Measurements from ENCODE around the gene SFXN5. TPM values are rescaled to one million over a fixed set of nuclear protein-coding genes. Genes with fewer than 3 reads are reported as not detected.

SFXN5 gene
- total and polyA plus RNA-seq, 2 donors (not counting 1 experiment from before 2014, with no cell fraction given): 5.8 to 13.9 TPM

DNA sequence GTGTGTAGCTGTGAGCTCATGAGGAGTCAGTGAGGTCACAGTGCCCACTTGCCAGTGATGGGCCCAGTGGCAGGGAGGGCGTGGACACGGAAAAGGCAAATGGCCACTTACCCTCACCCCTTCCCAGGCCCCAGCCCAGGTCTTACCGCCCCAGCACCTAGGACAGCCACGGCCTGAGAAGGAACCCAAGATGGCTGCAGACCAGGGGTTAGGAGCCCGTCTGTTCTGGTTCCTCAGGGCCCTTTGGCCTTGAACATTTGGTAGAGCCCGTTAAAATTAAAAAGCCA, 80.1 kb downstream of the SFXN5 start:
- H3K27me3 ChIP-seq (ENCODE audit: control insufficient read depth, insufficient read depth, low read length): no peaks in the 10 kb centered on the region
- no peaks in the 10 kb centered on the region for H3K79me2 ChIP-seq (ENCODE audit: control insufficient read depth, insufficient read depth, low read length)

DNA sequence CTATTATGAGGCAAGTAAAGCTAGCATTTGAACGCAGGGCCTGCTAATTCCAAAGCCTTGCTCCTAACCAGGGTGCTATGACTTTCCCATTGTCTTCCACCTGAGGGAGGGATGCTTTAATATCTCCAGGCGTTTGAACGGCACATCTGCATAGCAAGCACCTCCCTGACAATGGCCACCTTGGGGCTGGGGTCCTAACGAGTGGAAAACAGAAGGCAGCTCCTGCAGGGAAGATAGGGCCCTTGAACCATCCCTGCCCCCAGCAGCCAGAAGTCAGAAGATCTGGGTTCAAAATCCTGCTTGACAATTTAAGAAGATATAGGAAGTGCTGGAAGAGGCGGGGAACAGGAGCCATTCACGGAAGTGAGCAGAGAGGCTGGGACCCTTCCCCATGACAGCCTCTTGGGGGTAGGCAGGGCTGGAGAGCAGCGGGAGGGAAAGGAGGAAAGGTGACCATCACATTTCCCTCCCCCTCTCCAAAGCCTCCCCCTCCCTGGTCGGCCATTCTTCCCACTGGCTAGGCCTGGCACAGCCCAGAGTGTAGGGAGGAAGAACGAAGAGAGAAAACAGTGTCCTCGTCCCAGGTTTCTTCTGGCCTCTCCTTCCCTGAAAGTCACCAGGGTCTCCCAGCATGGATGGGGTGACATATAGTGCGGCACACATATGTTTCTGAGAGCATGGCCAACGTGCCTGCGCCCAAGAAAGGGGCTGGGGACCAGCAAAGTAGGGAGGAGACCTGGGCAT, 80.6 kb downstream of the SFXN5 start:
- no peaks in the 10 kb centered on the region for H3K9me3 ChIP-seq (ENCODE audit: control insufficient read depth, insufficient read depth, low read depth, low read length)
- DNase-seq (ENCODE audit: low read depth in 2 of 2): no peak
- H3K27me3 ChIP-seq (ENCODE audit: control insufficient read depth, insufficient read depth, low read length): no peaks in the 10 kb centered on the region
- H3K27ac ChIP-seq (ENCODE audit: insufficient read depth, low read length): no peak overlapping the region
- no peaks in the 10 kb centered on the region for H4K20me1 ChIP-seq (ENCODE audit: control insufficient read depth, extremely low read depth, insufficient read depth, low read length)
- no peak overlapping the region for H3K4me3 ChIP-seq (replicated peaks in 1 of 4; ENCODE audit: control extremely low read depth in 1 of 4, insufficient read depth in 1 of 4, low read depth in 3 of 4, low read length in 4 of 4)
- TF ChIP-seq, protein P1, sequence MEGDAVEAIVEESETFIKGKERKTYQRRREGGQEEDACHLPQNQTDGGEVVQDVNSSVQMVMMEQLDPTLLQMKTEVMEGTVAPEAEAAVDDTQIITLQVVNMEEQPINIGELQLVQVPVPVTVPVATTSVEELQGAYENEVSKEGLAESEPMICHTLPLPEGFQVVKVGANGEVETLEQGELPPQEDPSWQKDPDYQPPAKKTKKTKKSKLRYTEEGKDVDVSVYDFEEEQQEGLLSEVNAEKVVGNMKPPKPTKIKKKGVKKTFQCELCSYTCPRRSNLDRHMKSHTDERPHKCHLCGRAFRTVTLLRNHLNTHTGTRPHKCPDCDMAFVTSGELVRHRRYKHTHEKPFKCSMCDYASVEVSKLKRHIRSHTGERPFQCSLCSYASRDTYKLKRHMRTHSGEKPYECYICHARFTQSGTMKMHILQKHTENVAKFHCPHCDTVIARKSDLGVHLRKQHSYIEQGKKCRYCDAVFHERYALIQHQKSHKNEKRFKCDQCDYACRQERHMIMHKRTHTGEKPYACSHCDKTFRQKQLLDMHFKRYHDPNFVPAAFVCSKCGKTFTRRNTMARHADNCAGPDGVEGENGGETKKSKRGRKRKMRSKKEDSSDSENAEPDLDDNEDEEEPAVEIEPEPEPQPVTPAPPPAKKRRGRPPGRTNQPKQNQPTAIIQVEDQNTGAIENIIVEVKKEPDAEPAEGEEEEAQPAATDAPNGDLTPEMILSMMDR (conservative IDR thresholded peaks at IDR 0.05 in 1 of 2, IDR thresholded peaks at IDR 0.05 in 1 of 2; ENCODE audit: low read depth in 1 of 2, low read length in 2 of 2): no peak
- TF ChIP-seq EZH2 (IDR thresholded peaks at IDR 0.05; ENCODE audit: low read length, missing control alignments): no peak
- H3K79me2 ChIP-seq (ENCODE audit: control insufficient read depth, insufficient read depth, low read length): no peaks in the 10 kb centered on the region
- H3K36me3 ChIP-seq (ENCODE audit: control insufficient read depth, insufficient read depth, low read length): no peaks in the 10 kb centered on the region
- H2AFZ ChIP-seq (ENCODE audit: low read length): no peak overlapping the region
- no peak overlapping the region for H3K4me2 ChIP-seq (ENCODE audit: extremely low read depth, insufficient read depth, low read length)
- H3K9ac ChIP-seq (ENCODE audit: insufficient read depth, low read length): no peak overlapping the region
- no peaks in the 10 kb centered on the region for H3K4me1 ChIP-seq (ENCODE audit: control insufficient read depth, extremely low read depth, insufficient read depth, low read length)

More for the DNA sequence above, 80.1 kb downstream of the SFXN5 start:
- no peaks in the 10 kb centered on the region for H3K9me3 ChIP-seq (ENCODE audit: control insufficient read depth, insufficient read depth, low read depth, low read length)
- no peak for DNase-seq (ENCODE audit: low read depth in 2 of 2)
- no peak for TF ChIP-seq EZH2 (IDR thresholded peaks at IDR 0.05; ENCODE audit: low read length, missing control alignments)
- TF ChIP-seq, protein P1 (conservative IDR thresholded peaks at IDR 0.05 in 1 of 2, IDR thresholded peaks at IDR 0.05 in 1 of 2; ENCODE audit: low read depth in 1 of 2, low read length in 2 of 2): no peak
- H3K27ac ChIP-seq (ENCODE audit: insufficient read depth, low read length): no peak overlapping the region
- no peak overlapping the region for H2AFZ ChIP-seq (ENCODE audit: low read length)
- no peak overlapping the region for H3K4me2 ChIP-seq (ENCODE audit: extremely low read depth, insufficient read depth, low read length)
- H3K4me1 ChIP-seq (ENCODE audit: control insufficient read depth, extremely low read depth, insufficient read depth, low read length): no peaks in the 10 kb centered on the region
- H3K4me3 ChIP-seq (replicated peaks in 1 of 4; ENCODE audit: control extremely low read depth in 1 of 4, insufficient read depth in 1 of 4, low read depth in 3 of 4, low read length in 4 of 4): no peak overlapping the region
- no peaks in the 10 kb centered on the region for H3K36me3 ChIP-seq (ENCODE audit: control insufficient read depth, insufficient read depth, low read length)
- no peak overlapping the region for H3K9ac ChIP-seq (ENCODE audit: insufficient read depth, low read length)
- H4K20me1 ChIP-seq (ENCODE audit: control insufficient read depth, extremely low read depth, insufficient read depth, low read length): no peaks in the 10 kb centered on the region

DNA sequence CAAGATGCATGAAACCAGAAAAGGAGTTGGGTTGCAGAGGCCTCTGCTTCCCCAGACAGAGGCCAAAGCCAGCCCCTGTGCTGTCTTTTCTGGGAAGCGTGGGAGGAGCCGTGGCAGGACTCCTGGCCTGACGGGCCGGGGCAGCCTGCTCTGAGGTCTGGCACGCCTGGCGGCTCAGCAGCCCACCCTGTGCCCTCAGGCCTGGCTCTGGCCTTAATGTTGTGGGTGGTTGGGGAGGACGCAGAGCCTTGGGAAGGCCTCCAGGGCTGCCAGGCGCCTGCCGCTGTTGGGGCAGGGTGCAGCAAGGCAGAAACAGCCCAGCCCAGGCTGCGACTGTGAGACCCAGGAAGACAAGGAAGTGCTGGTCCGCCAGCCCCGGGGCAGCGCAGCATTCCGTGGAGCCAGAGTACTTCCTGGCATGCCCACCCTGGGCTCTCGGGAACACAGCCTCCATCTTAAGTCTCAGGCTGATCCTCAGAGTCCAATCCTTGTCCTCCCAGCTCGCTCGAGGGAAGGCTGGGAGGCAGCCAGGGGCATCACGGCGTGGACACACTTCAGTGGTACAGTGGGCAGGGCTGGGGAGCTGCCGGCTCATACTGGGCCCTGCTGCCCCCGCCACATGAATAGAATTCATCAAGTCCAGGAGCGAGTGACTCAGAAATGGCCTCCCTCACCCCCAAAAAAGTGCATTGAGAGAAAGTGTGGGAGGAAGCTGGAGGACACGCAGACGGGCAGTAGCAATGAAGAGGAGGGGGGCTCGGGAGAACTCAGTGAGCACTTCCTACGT, 81.5 kb downstream of the SFXN5 start:
- Histone ChIP-seq H3K4me2 (ENCODE audit: extremely low read depth, insufficient read depth, low read length) (no peak overlapping the region), H3K9me3 (ENCODE audit: control insufficient read depth, insufficient read depth, low read depth, low read length) (no peaks in the 10 kb centered on the region), H2AFZ (ENCODE audit: low read length) (no peak overlapping the region), H4K20me1 (ENCODE audit: control insufficient read depth, extremely low read depth, insufficient read depth, low read length) (no peaks in the 10 kb centered on the region), H3K36me3 (ENCODE audit: control insufficient read depth, insufficient read depth, low read length) (no peaks in the 10 kb centered on the region), H3K9ac (ENCODE audit: insufficient read depth, low read length) (no peak overlapping the region), H3K79me2 (ENCODE audit: control insufficient read depth, insufficient read depth, low read length) (no peaks in the 10 kb centered on the region), H3K4me3 (replicated peaks in 1 of 4; ENCODE audit: control extremely low read depth in 1 of 4, insufficient read depth in 1 of 4, low read depth in 3 of 4, low read length in 4 of 4) (no peak overlapping the region), H3K27ac (ENCODE audit: insufficient read depth, low read length) (no peak overlapping the region), H3K27me3 (ENCODE audit: control insufficient read depth, insufficient read depth, low read length) (no peaks in the 10 kb centered on the region), H3K4me1 (ENCODE audit: control insufficient read depth, extremely low read depth, insufficient read depth, low read length) (no peaks in the 10 kb centered on the region)
- no peak for TF ChIP-seq EZH2 (IDR thresholded peaks at IDR 0.05; ENCODE audit: low read length, missing control alignments)
- peak; percentile 21 to 60 for DNase-seq (ENCODE audit: low read depth in 2 of 2)

Data from fibroblast of lung (primary cell).